A549 treated with Hydrocortisone at 1 μM for 4 hours (cell line): ENCODE measurements around the gene BAIAP2L2. TPM values are rescaled to one million over a fixed set of nuclear protein-coding genes. Genes with fewer than 3 reads are reported as not detected.

Source experiments
- total RNA-seq: library from RNA; stranded (reverse); fragments of 200-300 nt; extraction: Qiagen RNA extraction; gene quantifications from 5 replicates; pipeline ENCODE4 v1.2.3, GENCODE V29; 2022

BAIAP2L2 gene
- 5.3 to 8.0 TPM (median 7.2 TPM) in 5 replicates for total RNA-seq

GRCh38 chr22:38110008-38110862 is at the start of gene BAIAP2L2:
BAIAP2L2 (minus strand) TSS chr22:38110684; CDS start chr22:38110525, 159 bp downstream.

GRCh38 chr22:38083931-38084631 is 26.4 kb downstream of the BAIAP2L2 start, which contains the start of gene SLC16A8:
SLC16A8 (minus strand) TSS chr22:38084184; CDS start chr22:38082873, 1,311 bp downstream.

GRCh38 chr22:38056969-38057891 is 53.3 kb downstream of the BAIAP2L2 start, which contains the start of gene PICK1:
PICK1 (plus strand) TSS chr22:38057404; CDS start chr22:38057810, 406 bp downstream.

Other genes starting within 250 kb of the BAIAP2L2 start
- 17.4 to 21.6 TPM (median 20.8 TPM) in 5 replicates for gene MICALL1, start 204.4 kb downstream of the BAIAP2L2 start, total RNA-seq
- 0.21 to 0.37 TPM (median 0.28 TPM) in 5 replicates for gene C22orf23, start 157.1 kb downstream of the BAIAP2L2 start, total RNA-seq
- gene POLR2F, start 157.0 kb downstream of the BAIAP2L2 start, total RNA-seq, result 105 to 148 TPM (median 134 TPM) in 5 replicates
- gene SOX10, start 126.1 kb downstream of the BAIAP2L2 start, total RNA-seq, result 0.10 TPM in 1 of 5 replicates, not detected in the others
- 10.4 to 14.3 TPM (median 11.2 TPM) in 5 replicates for gene PICK1, start 53.3 kb downstream of the BAIAP2L2 start, total RNA-seq
- gene SLC16A8, start 26.5 kb downstream of the BAIAP2L2 start, total RNA-seq, result not detected in 5 replicates
- 3.7 to 5.3 TPM (median 4.4 TPM) in 5 replicates for gene PLA2G6, start 71.1 kb upstream of the BAIAP2L2 start, total RNA-seq
- 19.8 to 27.5 TPM (median 20.8 TPM) in 5 replicates for gene MAFF, start 91.3 kb upstream of the BAIAP2L2 start, total RNA-seq
- 47.8 to 59.0 TPM (median 55.0 TPM) in 5 replicates for gene TMEM184B, start 162.3 kb upstream of the BAIAP2L2 start, total RNA-seq
- gene CSNK1E, start 206.7 kb upstream of the BAIAP2L2 start, total RNA-seq, result 86.3 to 102 TPM (median 95.7 TPM) in 5 replicates